Transverse colon (tissue), 4 donors: ENCODE data around the gene PFKFB3. TPM values are rescaled to one million over a fixed set of nuclear protein-coding genes. Genes with fewer than 3 reads are reported as not detected.

Experiments
- DNase-seq: peaks from one replicate; pipeline ENCODE4 v3.0.0-alpha.2; 2019
- H3K27ac ChIP-seq, 4 donors: fragments of 200-600 bp; sonication (generic); 2 replicates each; pipeline ENCODE4 v1.5.1; 2016 to 2018; ENCODE audit warnings: inconsistent platforms in 4 of 4
- H3K27me3 ChIP-seq: fragments of 200-600 bp; sonication (generic); 2 replicates; pipeline ENCODE4 v1.5.1; 2017; ENCODE audit warnings: inconsistent platforms
- H3K36me3 ChIP-seq, 4 donors: fragments of 200-600 bp; sonication (generic); 2 replicates each; pipeline ENCODE4 v1.5.1; 2017 to 2019; ENCODE audit warnings: inconsistent platforms in 4 of 4
- H3K4me1 ChIP-seq, 4 donors: fragments of 200-600 bp; sonication (generic); 2 replicates each; pipeline ENCODE4 v1.5.1; 2017 to 2020; ENCODE audit warnings: inconsistent platforms in 4 of 4
- H3K4me3 ChIP-seq, 4 donors: fragments of 200-600 bp; sonication (generic); 1 replicate in 1 of 4; 2 replicates in 3 of 4; pipeline versions ENCODE4 v1.5.1 to v1.6.1; 2017 to 2019; ENCODE audit warnings: inconsistent platforms in 4 of 4
- H3K9me3 ChIP-seq, 2 donors: fragments of 200-600 bp; sonication (generic); 2 replicates each; pipeline ENCODE4 v1.5.1; 2017 to 2019; ENCODE audit warnings: inconsistent platforms in 2 of 2
- CTCF ChIP-seq, 5 experiments: fragments of 200-600 bp in 3 of 5; fragments of 450-650 bp in 2 of 5; sonication (generic) in 3 of 5; IDR thresholded peaks; 1 replicate in 2 of 5; 2 replicates in 3 of 5; pipeline ENCODE4 v1.5.1; 2016 to 2017; ENCODE audit warnings: antibody characterized with exemption in 5 of 5, inconsistent platforms in 3 of 5, mild to moderate bottlenecking in 2 of 5, moderate library complexity in 1 of 5
- EP300 ChIP-seq: sonication (generic); formaldehyde crosslinking; IDR thresholded peaks from one replicate; pipeline ENCODE4 v1.6.1; 2017; ENCODE audit warnings: antibody characterized with exemption, low read depth
- POLR2A ChIP-seq: fragments of 450-650 bp; IDR thresholded peaks from one replicate; pipeline ENCODE4 v1.6.1; 2016; ENCODE audit warnings: antibody characterized with exemption, mild to moderate bottlenecking, moderate library complexity
- POLR2AphosphoS5 ChIP-seq, 3 donors: sonication (generic); formaldehyde crosslinking; IDR thresholded peaks; one replicate each; pipeline ENCODE4 v1.6.1; 2016; ENCODE audit warnings: antibody characterized with exemption in 3 of 3
- WGBS, 2 donors: methylation state at CpG; one replicate each; pipeline ENCODE4 v1.1.5; 2018; ENCODE audit warnings: low coverage in 1 of 2; 5-methylcytosine and 5-hydroxymethylcytosine counted together
- in situ Hi-C, 4 donors: fragments of 200-750 bp; cut with MboI; loops; one replicate each; pipeline versions ENCODE4 v1.15.0 to v1.15.1; 2017; ENCODE audit warnings: low sequenced_read_pairs in 3 of 4, low pct_ligation_motif_present in 1 of 4, low pct_unique_long_range_greater_than_20kb in 1 of 4
- intact Hi-C: fragments of 100-400 bp; cut with DNase I; formaldehyde crosslinking; loops from one replicate; pipeline ENCODE4 v1.15.1; 2023; ENCODE audit warnings: low total_unique reads
- total RNA-seq, 4 donors: library from RNA; depleted of rRNA; stranded (reverse); fragments of >200 nt; gene quantifications; one replicate each; pipeline ENCODE4 v1.1.0, GENCODE V29; 2016

Gene PFKFB3
- total RNA-seq, 4 donors from 2014 or later: 16.9 to 29.9 (median 20.2) TPM

GRCh38 chr10:6296828-6297251, 94.1 kb downstream of the PFKFB3 start:
- H3K4me1 ChIP-seq: peaks cover 0 to 40% (median 15%) of the 10 kb centered on the region in 4 donors
- in situ Hi-C loops: no loop called here
- H3K27me3 ChIP-seq: no peaks in the 10 kb centered on the region
- H3K27ac ChIP-seq: no peak overlapping the region
- no peaks in the 10 kb centered on the region for H3K36me3 ChIP-seq
- 50 to 62% methylated on average over 1 to 3 of the region's 3 CpGs for WGBS, 2 donors
- intact Hi-C loops: no loop called here
- no peak for TF ChIP-seq POLR2A
- TF ChIP-seq POLR2AphosphoS5 (IDR thresholded peaks at IDR 0.05): no peak
- no peak for TF ChIP-seq EP300
- TF ChIP-seq CTCF (IDR thresholded peaks at IDR 0.05): no peak
- H3K9me3 ChIP-seq: no peaks in the 10 kb centered on the region
- DNase-seq: no peak
- H3K4me3 ChIP-seq: no peak overlapping the region

- H3K36me3 ChIP-seq: no peaks in the 10 kb centered on the region
- H3K27me3 ChIP-seq: no peaks in the 10 kb centered on the region
- TF ChIP-seq EP300: no peak
- no peak for TF ChIP-seq POLR2AphosphoS5 (IDR thresholded peaks at IDR 0.05)
- no peak for TF ChIP-seq CTCF (IDR thresholded peaks at IDR 0.05)
- no peak for TF ChIP-seq POLR2A
- 82% methylated on average over 7 of the region's 7 CpGs; no CpG with 5 or more reads in 1 of the 2 donors for WGBS, 2 donors
- intact Hi-C loops (no loop called here), in situ Hi-C loops (no loop called here)
- peak overlapping the region in 1 of 4 donors; percentile 36 for H3K27ac ChIP-seq
- DNase-seq: no peak
- no peak overlapping the region for H3K4me3 ChIP-seq
- H3K9me3 ChIP-seq: no peaks in the 10 kb centered on the region
- H3K4me1 ChIP-seq: peaks cover 0 to 42% (median 15%) of the 10 kb centered on the region in 4 donors
Measured at GRCh38 chr10:6297522-6297921, 94.8 kb downstream of the PFKFB3 start.

GRCh38 chr10:6297951-6298381, 95.2 kb downstream of the PFKFB3 start:
- Histone ChIP-seq H3K4me3 (no peak overlapping the region), H3K9me3 (no peaks in the 10 kb centered on the region), H3K36me3 (no peaks in the 10 kb centered on the region), H3K4me1 (peaks cover 0 to 42% (median 15%) of the 10 kb centered on the region in 4 donors), H3K27me3 (no peaks in the 10 kb centered on the region), H3K27ac (peak overlapping the region in 1 of 4 donors; percentile 36)
- intact Hi-C loops (no loop called here), in situ Hi-C loops (no loop called here)
- TF ChIP-seq POLR2AphosphoS5 (IDR thresholded peaks at IDR 0.05) (peak in 1 of 3 donors; percentile 24), POLR2A (no peak)
- DNase-seq: peak; percentile 25
- WGBS, 2 donors: 31% methylated on average over 2 of the region's 2 CpGs; no CpG with 5 or more reads in 1 of the 2 donors

- TF ChIP-seq POLR2A (no peak), CTCF (IDR thresholded peaks at IDR 0.05) (no peak), POLR2AphosphoS5 (IDR thresholded peaks at IDR 0.05) (no peak), EP300 (no peak)
- peaks cover 0 to 42% (median 15%) of the 10 kb centered on the region in 4 donors for H3K4me1 ChIP-seq
- H3K9me3 ChIP-seq: no peaks in the 10 kb centered on the region
- in situ Hi-C loops: no loop called here
- no peak overlapping the region for H3K4me3 ChIP-seq
- WGBS, 2 donors: 95 to 100% methylated on average over 1 to 5 of the region's 5 CpGs
- intact Hi-C loops: no loop called here
- no peak for DNase-seq
- H3K27me3 ChIP-seq: no peaks in the 10 kb centered on the region
- no peaks in the 10 kb centered on the region for H3K36me3 ChIP-seq
- H3K27ac ChIP-seq: peak overlapping the region in 1 of 4 donors; percentile 36
Measured at GRCh38 chr10:6298428-6298827, 95.7 kb downstream of the PFKFB3 start.

- Histone ChIP-seq H3K4me3 (no peak overlapping the region), H3K9me3 (no peaks in the 10 kb centered on the region), H3K27me3 (no peaks in the 10 kb centered on the region), H3K36me3 (no peaks in the 10 kb centered on the region), H3K27ac (no peak overlapping the region), H3K4me1 (peaks cover 0 to 42% (median 15%) of the 10 kb centered on the region in 4 donors)
- TF ChIP-seq POLR2A: no peak
- TF ChIP-seq POLR2AphosphoS5 (IDR thresholded peaks at IDR 0.05): no peak
- TF ChIP-seq CTCF (IDR thresholded peaks at IDR 0.05): no peak
- no peak for TF ChIP-seq EP300
- DNase-seq: peak; percentile 17
- in situ Hi-C loops (no loop called here), intact Hi-C loops (no loop called here)
- 84 to 100% methylated on average over 5 to 11 of the region's 11 CpGs for WGBS, 2 donors
Measured at GRCh38 chr10:6299234-6299633, 96.5 kb downstream of the PFKFB3 start.
